Retinal pigment epithelial cell (primary cell): ENCODE measurements around the gene TCERG1L.

Source experiments
- DNase-seq: peaks from one replicate; pipeline ENCODE4 v3.0.0-alpha.2; 2010; ENCODE audit warnings: low read depth
- H3K4me3 ChIP-seq: 2 replicates; pipeline ENCODE4 v1.5.1; 2011; ENCODE audit warnings: mild to moderate bottlenecking, low read length, control low read depth, moderate library complexity
- TF ChIP-seq, protein P1 (sequence below): conservative IDR thresholded peaks from 2 replicates; pipeline ENCODE4 v1.5.1; 2011; ENCODE audit warnings: low read depth, low read length, control low read depth, inconsistent platforms

TCERG1L gene

DNA sequence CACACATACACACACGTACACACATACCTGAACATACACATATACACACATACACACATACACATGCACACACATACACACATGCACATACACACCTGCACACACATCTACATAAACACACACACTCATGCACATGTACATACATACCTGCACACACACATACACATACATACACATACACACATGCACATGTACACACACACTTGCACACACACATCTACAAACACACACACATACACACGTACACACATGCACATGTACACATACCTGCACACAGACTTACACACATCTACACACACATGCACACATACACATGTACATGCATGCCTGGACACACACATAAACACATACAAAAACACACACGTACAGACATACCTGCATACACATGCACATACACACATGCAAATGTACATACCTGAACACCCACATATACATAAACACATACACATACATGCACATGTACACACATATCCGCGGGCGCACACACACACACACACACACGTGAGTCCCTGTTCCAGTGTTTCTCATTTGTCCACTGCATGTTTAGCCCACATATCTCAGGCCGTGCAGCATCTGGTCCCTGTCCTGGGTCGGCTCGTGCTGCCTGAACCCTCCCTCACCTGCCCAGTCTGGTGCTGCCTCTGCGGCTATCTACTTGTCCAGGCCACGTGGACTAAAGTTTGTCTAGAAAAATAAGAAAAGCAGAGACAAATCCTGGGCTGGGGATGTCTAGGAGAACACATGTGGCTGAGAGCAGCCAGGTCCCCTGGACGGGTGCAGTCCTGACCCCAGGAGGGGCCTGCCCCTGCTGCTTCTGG is 238.7 kb downstream of the TCERG1L start:
- no peak for DNase-seq
- TF ChIP-seq, protein P1, sequence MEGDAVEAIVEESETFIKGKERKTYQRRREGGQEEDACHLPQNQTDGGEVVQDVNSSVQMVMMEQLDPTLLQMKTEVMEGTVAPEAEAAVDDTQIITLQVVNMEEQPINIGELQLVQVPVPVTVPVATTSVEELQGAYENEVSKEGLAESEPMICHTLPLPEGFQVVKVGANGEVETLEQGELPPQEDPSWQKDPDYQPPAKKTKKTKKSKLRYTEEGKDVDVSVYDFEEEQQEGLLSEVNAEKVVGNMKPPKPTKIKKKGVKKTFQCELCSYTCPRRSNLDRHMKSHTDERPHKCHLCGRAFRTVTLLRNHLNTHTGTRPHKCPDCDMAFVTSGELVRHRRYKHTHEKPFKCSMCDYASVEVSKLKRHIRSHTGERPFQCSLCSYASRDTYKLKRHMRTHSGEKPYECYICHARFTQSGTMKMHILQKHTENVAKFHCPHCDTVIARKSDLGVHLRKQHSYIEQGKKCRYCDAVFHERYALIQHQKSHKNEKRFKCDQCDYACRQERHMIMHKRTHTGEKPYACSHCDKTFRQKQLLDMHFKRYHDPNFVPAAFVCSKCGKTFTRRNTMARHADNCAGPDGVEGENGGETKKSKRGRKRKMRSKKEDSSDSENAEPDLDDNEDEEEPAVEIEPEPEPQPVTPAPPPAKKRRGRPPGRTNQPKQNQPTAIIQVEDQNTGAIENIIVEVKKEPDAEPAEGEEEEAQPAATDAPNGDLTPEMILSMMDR = no peak
- H3K4me3 ChIP-seq = no peak overlapping the region

DNA sequence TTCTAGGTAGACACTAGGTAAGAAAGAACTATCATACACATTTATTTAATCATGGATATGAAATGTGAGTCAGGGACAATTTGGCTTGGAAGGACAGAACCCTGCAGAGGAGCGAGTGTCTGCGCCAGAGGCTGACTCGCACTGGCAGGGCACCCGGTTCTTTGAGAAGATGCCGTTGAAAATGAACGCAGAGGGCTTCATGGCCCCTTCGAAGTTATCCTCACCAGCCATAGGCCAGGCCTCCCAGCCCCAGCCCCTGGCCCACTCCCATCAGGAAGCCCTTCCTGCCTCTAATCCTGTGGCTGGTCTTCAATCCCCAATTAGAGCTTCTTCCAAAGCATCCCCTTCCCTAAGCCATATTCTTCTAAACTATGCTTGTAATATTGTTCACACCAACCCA is 239.8 kb downstream of the TCERG1L start:
- no peak for DNase-seq
- TF ChIP-seq, protein P1 = no peak
- no peak overlapping the region for H3K4me3 ChIP-seq

DNA sequence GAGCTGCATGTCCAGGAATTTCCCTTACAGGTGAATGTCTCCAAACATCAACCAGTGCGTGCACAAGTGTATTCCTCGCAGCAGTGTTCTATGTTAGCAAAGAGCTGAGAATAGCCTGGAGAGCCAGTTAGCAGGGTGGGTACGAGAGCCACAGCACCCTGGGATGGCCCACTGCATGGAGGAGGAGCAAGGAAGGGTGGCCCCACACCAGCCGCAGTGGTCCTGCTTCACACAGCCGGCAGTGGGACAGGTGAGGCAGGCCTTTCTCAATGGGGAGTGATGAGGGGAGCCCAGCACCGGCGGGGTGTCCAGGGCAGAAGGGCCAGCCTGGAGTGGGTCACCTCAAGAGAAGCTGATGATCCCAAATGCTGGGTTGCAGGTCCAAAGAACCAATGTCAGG is 240.7 kb downstream of the TCERG1L start:
- DNase-seq = no peak

DNA sequence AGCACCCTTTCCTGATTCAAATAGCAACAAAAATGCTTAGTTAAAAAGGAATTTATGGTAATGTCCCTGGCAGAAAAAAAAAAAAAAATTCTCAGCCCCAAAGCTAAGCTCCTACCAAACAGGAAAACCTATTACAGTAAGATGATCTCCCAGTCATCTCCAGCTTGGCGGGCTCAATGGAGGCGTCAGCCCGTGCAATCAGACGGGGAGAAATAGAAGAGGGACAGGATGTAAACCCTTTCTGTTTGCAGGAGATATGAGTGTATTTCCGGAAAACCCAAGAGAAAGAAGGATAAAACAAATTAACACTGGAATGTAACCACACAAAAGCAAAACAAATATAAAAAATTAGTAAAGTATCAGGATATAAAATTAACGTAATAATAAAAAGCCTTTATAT is 242.8 kb downstream of the TCERG1L start:
- H3K4me3 ChIP-seq = no peak overlapping the region
- TF ChIP-seq, protein P1 = no peak
- no peak for DNase-seq

More for the DNA sequence above, 240.7 kb downstream of the TCERG1L start:
- no peak overlapping the region for H3K4me3 ChIP-seq
- TF ChIP-seq, protein P1 = no peak

DNA sequence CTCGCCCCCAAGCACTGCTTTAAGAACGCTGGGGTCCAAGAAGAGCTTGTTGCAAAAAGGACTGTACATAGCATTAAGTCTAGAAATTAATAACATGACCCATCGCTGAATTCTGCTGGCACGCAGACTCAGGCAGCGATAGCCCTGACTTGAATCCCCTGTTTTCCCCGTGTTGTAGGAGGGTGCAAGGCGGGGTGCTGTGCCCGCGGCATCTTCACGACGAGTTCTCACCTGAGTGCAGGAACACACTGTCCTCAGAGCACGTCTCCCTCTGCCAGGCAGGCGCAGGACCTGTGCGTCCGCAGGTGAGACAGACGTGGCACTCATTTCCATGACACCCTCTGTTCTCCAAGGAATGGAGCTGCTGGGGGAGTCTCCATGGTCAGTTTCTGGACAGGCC is 243.2 kb downstream of the TCERG1L start:
- TF ChIP-seq, protein P1 = no peak
- no peak overlapping the region for H3K4me3 ChIP-seq
- DNase-seq = no peak

DNA sequence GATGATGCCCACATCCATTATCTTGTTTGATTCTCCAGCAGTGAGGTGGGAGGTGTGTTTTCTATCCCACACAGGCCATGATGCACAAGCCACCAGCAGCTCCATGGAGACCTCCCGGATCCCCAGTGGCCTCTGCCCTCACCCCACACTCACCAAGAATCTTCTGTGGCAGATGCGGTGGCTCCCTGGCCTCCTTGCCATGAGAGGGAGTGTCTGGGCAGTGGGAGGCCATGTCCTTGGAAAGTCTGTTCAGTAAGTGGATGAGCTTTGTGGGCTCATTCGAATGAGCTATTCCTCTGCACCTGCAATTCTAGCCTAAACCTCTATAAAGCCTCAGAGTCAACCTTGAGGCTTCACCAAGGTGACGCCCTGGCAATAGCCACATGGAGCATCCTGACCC is 243.8 kb downstream of the TCERG1L start:
- no peak for DNase-seq
- H3K4me3 ChIP-seq = no peak overlapping the region
- TF ChIP-seq, protein P1 = no peak

DNA sequence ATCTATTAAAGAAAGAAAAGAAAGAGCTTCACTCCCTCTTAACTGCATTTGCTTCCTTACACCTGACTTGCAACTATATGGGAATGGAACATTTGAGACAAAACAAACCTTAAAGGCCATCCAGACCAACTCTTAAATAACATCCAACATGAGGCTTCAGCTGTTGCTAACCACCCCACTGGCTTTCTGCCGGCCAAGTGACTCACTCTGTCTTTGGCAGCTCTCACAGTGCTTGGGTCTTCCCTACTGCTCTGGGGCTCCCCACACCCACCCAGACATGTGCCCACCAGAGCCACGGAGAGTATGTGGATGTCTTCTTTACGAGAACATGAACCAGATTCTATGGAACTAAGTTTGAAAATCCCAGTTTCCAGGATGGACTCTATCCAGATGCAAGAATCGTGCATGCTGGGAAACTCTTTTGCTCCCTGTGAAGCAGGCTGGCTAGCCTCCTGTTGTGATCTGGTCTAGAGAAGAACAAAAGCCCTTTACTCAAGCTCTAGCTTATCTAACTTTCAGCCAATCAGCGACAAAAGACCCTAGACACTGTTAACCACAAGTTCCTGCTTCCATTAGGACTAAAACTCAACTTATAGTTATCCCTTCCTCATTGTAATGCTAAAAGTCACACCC is 245.7 kb downstream of the TCERG1L start:
- no peak overlapping the region for H3K4me3 ChIP-seq
- TF ChIP-seq, protein P1 = no peak
- no peak for DNase-seq
